Neutrophil (primary cell): Measurements from ENCODE around the gene NUDT13.
A peak's percentile ranks its signal among the peaks of the same experiment; 100 is the strongest.

Experiments
- H3K27ac ChIP-seq: fragments of 200-600 bp; sonication (generic); 2 replicates; pipeline ENCODE4 v1.5.1; 2016; ENCODE audit warnings: mild to moderate bottlenecking, moderate library complexity
- H3K27me3 ChIP-seq: fragments of 200-600 bp; sonication (generic); 2 replicates; pipeline ENCODE4 v1.6.0; 2016; ENCODE audit warnings: mild to moderate bottlenecking
- H3K36me3 ChIP-seq: fragments of 200-600 bp; sonication (generic); 2 replicates; pipeline ENCODE4 v1.5.1; 2017
- H3K4me1 ChIP-seq, 2 experiments: fragments of 200-600 bp in 1 of 2; sonication (generic) in 1 of 2; 1 replicate in 1 of 2; 2 replicates in 1 of 2; pipeline versions ENCODE4 v1.5.1 to v1.6.1; 2013 to 2016; ENCODE audit warnings: low read depth in 1 of 2, low read length in 1 of 2, mild to moderate bottlenecking in 1 of 2, moderate library complexity in 1 of 2; ENCODE audit not compliant: control insufficient read depth in 1 of 2, insufficient read depth in 1 of 2
- H3K4me3 ChIP-seq, 2 experiments: fragments of 200-600 bp in 1 of 2; sonication (generic) in 1 of 2; 1 replicate in 1 of 2; 2 replicates in 1 of 2; pipeline ENCODE4 v1.5.1; 2013 to 2016; ENCODE audit warnings: low read depth in 1 of 2, low read length in 1 of 2, mild to moderate bottlenecking in 1 of 2, moderate library complexity in 1 of 2
- H3K9me3 ChIP-seq: fragments of 200-600 bp; sonication (generic); 2 replicates; pipeline ENCODE4 v1.5.1; 2016
- CTCF ChIP-seq: fragments of 200-600 bp; sonication (generic); IDR thresholded peaks from 2 replicates; pipeline ENCODE4 v1.5.1; 2016; ENCODE audit warnings: antibody characterized with exemption

Gene NUDT13

DNA sequence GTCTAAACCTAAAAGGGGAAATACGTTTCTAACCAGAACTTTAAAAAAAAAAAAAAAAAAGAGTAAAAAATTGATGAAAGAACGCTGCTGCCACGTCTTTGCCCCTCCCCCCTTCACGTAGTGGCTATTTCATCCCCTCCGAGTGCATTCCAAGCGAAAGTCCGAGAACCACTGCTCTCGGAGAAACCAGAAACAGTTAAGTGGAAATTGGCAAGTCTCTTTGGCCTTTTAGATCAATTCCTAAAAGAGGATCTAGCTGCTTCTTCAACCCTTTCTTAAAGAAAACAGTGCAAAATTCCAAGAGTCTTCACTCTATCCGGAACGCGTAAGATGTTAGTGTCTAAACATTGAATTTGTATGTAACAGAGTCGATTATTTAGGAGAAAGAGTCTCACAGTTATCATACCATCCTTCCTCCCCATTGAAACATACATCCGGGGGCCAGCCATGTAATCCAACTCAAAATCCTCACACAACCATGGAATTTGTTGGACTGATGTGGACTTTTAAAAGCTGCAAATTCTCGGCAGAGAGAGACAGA is 14.7 kb upstream of the NUDT13 start:
- Histone ChIP-seq H3K4me1 (peaks cover 15 to 29% of the 10 kb centered on the region in 2 experiments), H3K36me3 (peaks cover 4% of the 10 kb centered on the region), H3K27me3 (no peaks in the 10 kb centered on the region), H3K9me3 (no peaks in the 10 kb centered on the region), H3K4me3 (peak overlapping the region; percentile 72 to 75), H3K27ac (peak overlapping the region; percentile 87)
- no peak for TF ChIP-seq CTCF

GRCh38 chr10:73096041-73096448 is 14.2 kb upstream of the NUDT13 start:
- TF ChIP-seq CTCF = no peak
- Histone ChIP-seq H3K27ac (peak overlapping the region; percentile 87), H3K36me3 (peaks cover 4% of the 10 kb centered on the region), H3K27me3 (no peaks in the 10 kb centered on the region), H3K4me1 (peaks cover 15 to 29% of the 10 kb centered on the region in 2 experiments), H3K9me3 (no peaks in the 10 kb centered on the region), H3K4me3 (peak overlapping the region; percentile 72 to 75)

DNA sequence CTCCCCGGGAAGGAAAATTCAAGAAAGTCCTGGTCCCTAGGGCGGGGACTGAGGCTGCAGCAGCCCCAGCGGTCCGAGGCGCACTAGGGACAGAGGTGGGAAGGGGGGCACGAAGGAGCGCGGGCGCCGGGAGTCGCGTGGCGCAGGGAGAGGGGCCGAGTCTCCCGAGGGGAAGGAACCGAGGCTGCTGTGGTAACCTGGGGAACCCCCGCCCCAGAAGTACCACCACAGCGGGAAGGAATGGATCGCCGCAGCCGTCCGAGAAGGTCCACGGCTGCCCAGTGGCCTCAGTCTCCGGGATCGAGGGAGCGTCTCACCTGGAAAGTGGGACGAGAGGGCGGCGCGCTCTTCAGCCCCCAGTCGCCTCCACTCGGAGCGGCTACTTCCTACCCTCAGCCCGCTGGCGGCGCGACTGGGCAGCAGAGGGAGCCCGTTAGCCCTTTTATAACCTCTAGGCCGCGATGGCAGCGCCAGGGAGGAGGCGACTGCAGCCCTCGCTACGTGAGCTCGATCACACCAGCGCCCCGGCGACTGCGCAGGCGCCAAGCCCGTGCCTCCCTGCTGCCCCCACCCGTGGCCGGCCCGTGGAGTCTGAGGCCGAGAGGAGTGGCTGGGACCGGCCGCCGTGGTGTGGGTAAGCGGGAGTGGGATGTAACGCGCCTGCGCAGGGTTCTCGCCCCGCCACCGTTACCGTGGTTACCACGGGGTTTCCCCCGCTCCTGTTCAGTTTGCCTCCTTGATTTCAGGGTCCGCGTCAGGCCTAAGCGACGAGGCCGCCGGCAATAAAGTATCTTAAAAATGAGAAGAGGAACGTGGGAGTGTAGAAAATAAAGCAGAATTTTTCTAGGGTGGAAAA is 13.6 kb upstream of the NUDT13 start, which contains the start of gene P4HA1:
TSS of gene P4HA1 (minus strand) at position 418 of the 856 bp plus-strand sequence. CDS start 21,983 bp downstream, outside the sequence.
- peak; percentile 80 for TF ChIP-seq CTCF
- Histone ChIP-seq H3K4me3 (peak within 1 kb of the TSS; percentile 72 to 75), H3K27me3 (no peaks in the 10 kb centered on the region), H3K4me1 (peaks cover 15 to 29% of the 10 kb centered on the region in 2 experiments), H3K36me3 (peaks cover 4% of the 10 kb centered on the region), H3K27ac (peak within 1 kb of the TSS; percentile 87), H3K9me3 (no peaks in the 10 kb centered on the region)

DNA sequence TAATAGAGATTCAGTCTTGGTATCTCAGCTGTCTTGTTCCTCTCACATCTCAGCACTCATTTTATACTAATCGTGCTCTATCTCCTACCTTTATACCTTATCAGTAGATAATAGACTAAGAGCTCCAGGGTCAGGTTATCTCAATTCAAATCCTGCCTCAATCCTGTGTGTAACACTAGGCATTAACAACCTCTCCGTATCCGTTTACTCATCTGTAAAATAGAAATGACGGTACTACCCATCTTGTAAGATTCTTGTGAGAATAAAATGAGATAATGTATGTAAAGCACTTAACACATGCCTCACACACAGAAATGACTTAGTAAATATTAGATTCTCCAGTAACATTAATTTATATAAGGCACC is 13.0 kb upstream of the NUDT13 start:
- H3K36me3 ChIP-seq = peaks cover 4% of the 10 kb centered on the region
- H3K4me1 ChIP-seq = peaks cover 15 to 29% of the 10 kb centered on the region in 2 experiments
- no peak for TF ChIP-seq CTCF
- H3K27ac ChIP-seq = peak overlapping the region; percentile 87
- no peaks in the 10 kb centered on the region for H3K27me3 ChIP-seq
- H3K9me3 ChIP-seq = no peaks in the 10 kb centered on the region
- peak overlapping the region; percentile 72 to 75 for H3K4me3 ChIP-seq

GRCh38 chr10:73099141-73099540 is 11.1 kb upstream of the NUDT13 start:
- H3K27me3 ChIP-seq = no peaks in the 10 kb centered on the region
- peaks cover 4% of the 10 kb centered on the region for H3K36me3 ChIP-seq
- H3K27ac ChIP-seq = no peak overlapping the region
- H3K9me3 ChIP-seq = no peaks in the 10 kb centered on the region
- no peak overlapping the region for H3K4me3 ChIP-seq
- peaks cover 15 to 25% of the 10 kb centered on the region in 2 experiments for H3K4me1 ChIP-seq
- TF ChIP-seq CTCF = no peak
